ENCODE results near the gene POLR1G. TPM values are rescaled to one million over a fixed set of nuclear protein-coding genes. Genes with fewer than 3 reads are reported as not detected.

The POLR1G gene
- total RNA-seq, 1 donor: 10.5 TPM

DNA sequence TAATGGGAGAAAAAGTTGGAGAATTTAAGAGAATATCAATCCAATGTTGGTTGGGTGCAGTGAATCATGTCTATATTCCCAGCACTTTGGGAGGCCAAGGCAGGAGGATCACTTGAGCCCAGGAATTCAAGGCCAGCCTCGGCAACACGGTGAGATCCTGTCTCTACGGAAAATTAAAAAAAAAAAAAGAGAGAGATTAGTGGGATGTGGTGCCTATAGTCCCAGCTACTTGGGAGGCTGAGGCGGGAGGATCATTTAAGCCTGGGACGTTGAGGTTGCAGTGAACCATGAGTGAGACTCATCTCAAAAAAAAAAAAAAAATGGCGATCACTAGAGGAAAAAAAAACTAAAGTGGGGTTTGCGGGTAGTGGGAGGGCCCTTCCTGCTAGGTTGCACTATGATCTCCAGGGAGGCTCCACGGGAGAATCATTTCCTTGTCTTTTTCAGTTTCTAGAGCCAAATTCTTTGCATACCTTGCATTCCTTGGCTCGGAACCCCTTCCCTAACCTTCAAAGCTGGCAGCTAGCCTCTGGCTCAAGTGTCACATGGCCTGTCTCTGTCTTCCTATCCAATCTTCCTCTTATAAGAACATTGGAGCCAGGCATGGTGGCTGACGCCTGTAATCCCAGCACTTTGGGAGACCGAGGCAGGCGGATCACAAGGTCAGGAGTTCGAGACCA lies 30.3 kb upstream of the POLR1G start:
- H2AFZ ChIP-seq (ENCODE audit: low read length): no peak overlapping the region
- DNase-seq (ENCODE audit: insufficient read length, low spot score, missing footprints): peak; percentile 83
- H3K79me2 ChIP-seq (ENCODE audit: insufficient read depth, low read length): no peaks in the 10 kb centered on the region
- peaks cover 16% of the 10 kb centered on the region for H3K4me1 ChIP-seq (ENCODE audit: insufficient read depth, low read length)
- H3K36me3 ChIP-seq (ENCODE audit: insufficient read depth, low read length): no peaks in the 10 kb centered on the region
- TF ChIP-seq, protein P1, sequence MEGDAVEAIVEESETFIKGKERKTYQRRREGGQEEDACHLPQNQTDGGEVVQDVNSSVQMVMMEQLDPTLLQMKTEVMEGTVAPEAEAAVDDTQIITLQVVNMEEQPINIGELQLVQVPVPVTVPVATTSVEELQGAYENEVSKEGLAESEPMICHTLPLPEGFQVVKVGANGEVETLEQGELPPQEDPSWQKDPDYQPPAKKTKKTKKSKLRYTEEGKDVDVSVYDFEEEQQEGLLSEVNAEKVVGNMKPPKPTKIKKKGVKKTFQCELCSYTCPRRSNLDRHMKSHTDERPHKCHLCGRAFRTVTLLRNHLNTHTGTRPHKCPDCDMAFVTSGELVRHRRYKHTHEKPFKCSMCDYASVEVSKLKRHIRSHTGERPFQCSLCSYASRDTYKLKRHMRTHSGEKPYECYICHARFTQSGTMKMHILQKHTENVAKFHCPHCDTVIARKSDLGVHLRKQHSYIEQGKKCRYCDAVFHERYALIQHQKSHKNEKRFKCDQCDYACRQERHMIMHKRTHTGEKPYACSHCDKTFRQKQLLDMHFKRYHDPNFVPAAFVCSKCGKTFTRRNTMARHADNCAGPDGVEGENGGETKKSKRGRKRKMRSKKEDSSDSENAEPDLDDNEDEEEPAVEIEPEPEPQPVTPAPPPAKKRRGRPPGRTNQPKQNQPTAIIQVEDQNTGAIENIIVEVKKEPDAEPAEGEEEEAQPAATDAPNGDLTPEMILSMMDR (IDR thresholded peaks at IDR 0.05; ENCODE audit: extremely low read depth, low read depth, low read length): no peak
- no peaks in the 10 kb centered on the region for H4K20me1 ChIP-seq (ENCODE audit: insufficient read depth, low read length)
- H3K27me3 ChIP-seq (ENCODE audit: insufficient read depth, low read length): no peaks in the 10 kb centered on the region
- peak overlapping the region; percentile 60 for H3K4me2 ChIP-seq (ENCODE audit: insufficient read depth, low read length)
- H3K27ac ChIP-seq (ENCODE audit: low read depth, low read length): peak overlapping the region; percentile 91
- no peaks in the 10 kb centered on the region for H3K9me3 ChIP-seq (ENCODE audit: low read depth, low read length)
- H3K4me3 ChIP-seq (ENCODE audit: insufficient read depth, low read length): no peak overlapping the region

DNA sequence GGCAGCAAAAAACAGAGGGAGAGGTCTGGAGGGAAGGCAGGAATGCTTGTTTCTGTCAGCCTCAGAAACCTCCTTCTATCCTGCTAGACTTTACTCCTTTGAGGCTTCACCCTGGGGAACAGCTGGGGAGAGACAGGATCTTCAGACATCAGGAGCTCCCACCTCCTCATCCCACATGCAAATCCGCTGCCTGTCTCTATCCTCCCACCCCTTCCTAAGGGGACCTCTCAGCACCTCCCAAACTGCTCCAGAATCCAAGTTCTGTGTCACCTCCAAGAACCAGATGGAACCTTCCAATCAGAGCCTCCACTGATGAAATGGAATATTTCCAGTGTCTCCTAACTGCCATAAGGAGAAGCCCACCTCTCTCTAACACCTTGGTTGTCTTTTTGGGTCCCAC lies 26.3 kb upstream of the POLR1G start:
- no peaks in the 10 kb centered on the region for H3K27me3 ChIP-seq (ENCODE audit: insufficient read depth, low read length)
- DNase-seq (ENCODE audit: insufficient read length, low spot score, missing footprints): peak; percentile 74
- H3K4me2 ChIP-seq (ENCODE audit: insufficient read depth, low read length): no peak overlapping the region
- H3K4me3 ChIP-seq (ENCODE audit: insufficient read depth, low read length): no peak overlapping the region
- peak overlapping the region; percentile 56 for H3K27ac ChIP-seq (ENCODE audit: low read depth, low read length)
- no peaks in the 10 kb centered on the region for H3K9me3 ChIP-seq (ENCODE audit: low read depth, low read length)
- H3K79me2 ChIP-seq (ENCODE audit: insufficient read depth, low read length): no peaks in the 10 kb centered on the region
- no peaks in the 10 kb centered on the region for H4K20me1 ChIP-seq (ENCODE audit: insufficient read depth, low read length)
- H3K36me3 ChIP-seq (ENCODE audit: insufficient read depth, low read length): no peaks in the 10 kb centered on the region
- peak overlapping the region; percentile 23 for H2AFZ ChIP-seq (ENCODE audit: low read length)
- peaks cover 17% of the 10 kb centered on the region for H3K4me1 ChIP-seq (ENCODE audit: insufficient read depth, low read length)
- TF ChIP-seq, protein P1 (IDR thresholded peaks at IDR 0.05; ENCODE audit: extremely low read depth, low read depth, low read length): no peak

DNA sequence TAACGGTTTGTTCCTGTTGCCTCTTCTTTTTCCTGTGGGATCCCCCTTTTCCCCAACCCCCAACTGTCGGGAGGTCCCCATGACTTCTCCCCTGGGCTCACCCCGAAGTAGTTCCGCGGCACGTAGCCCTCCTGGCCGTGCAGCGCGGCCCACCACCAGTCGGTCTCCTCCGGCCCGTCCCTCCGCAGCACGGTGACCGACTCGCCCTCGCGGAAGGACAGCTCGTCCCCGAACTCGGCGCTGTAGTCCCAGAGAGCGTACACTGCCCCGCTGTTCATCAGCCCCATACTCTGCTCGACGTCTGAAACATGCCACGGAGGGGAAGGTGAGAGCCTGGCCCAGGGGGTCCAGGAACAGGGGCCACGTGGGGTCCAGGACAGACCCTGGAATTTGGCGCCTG lies 24.0 kb upstream of the POLR1G start:
- H3K4me1 ChIP-seq (ENCODE audit: insufficient read depth, low read length): peaks cover 26% of the 10 kb centered on the region
- H3K4me3 ChIP-seq (ENCODE audit: insufficient read depth, low read length): no peak overlapping the region
- no peaks in the 10 kb centered on the region for H3K9me3 ChIP-seq (ENCODE audit: low read depth, low read length)
- no peaks in the 10 kb centered on the region for H4K20me1 ChIP-seq (ENCODE audit: insufficient read depth, low read length)
- no peaks in the 10 kb centered on the region for H3K79me2 ChIP-seq (ENCODE audit: insufficient read depth, low read length)
- no peaks in the 10 kb centered on the region for H3K36me3 ChIP-seq (ENCODE audit: insufficient read depth, low read length)
- H3K4me2 ChIP-seq (ENCODE audit: insufficient read depth, low read length): no peak overlapping the region
- TF ChIP-seq, protein P1 (IDR thresholded peaks at IDR 0.05; ENCODE audit: extremely low read depth, low read depth, low read length): no peak
- H2AFZ ChIP-seq (ENCODE audit: low read length): no peak overlapping the region
- peak; percentile 29 for DNase-seq (ENCODE audit: insufficient read length, low spot score, missing footprints)
- no peaks in the 10 kb centered on the region for H3K27me3 ChIP-seq (ENCODE audit: insufficient read depth, low read length)
- no peak overlapping the region for H3K27ac ChIP-seq (ENCODE audit: low read depth, low read length)

DNA sequence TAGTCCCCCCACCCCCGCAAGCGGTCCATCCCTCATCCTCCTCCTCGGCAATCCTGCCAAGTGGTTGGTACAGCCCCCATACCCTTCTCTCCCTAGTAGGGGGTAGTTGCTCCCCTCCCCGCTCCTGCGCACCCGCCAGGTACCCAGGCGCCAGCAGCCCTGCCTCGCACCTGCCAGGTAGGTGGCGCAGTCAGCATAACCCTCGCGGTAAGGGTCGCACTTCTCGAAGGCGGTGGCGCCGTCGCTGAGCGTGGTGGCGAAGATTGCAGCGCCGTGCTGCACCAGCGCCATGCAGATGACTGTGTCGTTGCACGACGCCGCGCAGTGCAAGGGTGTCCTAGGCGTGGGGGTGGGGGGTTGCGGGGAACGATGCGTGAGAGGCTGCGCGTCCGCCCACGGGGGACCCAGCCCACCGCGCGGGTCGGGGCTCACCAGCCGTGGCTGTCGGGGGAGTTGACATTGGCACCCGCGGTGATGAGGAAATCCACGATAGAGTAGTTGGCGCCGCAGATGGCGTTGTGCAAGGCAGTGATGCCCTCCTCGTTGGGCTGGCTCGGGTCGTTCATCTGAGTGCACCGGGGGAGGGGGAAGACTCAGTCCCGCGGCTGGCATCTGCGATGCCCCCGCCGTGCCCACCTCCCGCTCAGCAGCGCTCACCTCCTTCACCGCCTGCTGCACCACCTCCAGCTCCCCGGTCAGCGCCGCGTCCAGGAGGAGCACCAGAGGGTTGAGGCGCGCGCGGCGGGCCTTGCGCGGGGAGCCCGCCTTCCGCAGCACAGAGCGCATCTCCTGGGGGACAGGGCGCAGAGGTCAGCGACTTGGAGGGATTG lies 20.8 kb upstream of the POLR1G start:
- peak; percentile 82 for DNase-seq (ENCODE audit: insufficient read length, low spot score, missing footprints)
- H3K9me3 ChIP-seq (ENCODE audit: low read depth, low read length): no peaks in the 10 kb centered on the region
- no peaks in the 10 kb centered on the region for H3K27me3 ChIP-seq (ENCODE audit: insufficient read depth, low read length)
- peak overlapping the region; percentile 12 for H3K27ac ChIP-seq (ENCODE audit: low read depth, low read length)
- no peaks in the 10 kb centered on the region for H3K79me2 ChIP-seq (ENCODE audit: insufficient read depth, low read length)
- peaks cover 14% of the 10 kb centered on the region for H3K4me1 ChIP-seq (ENCODE audit: insufficient read depth, low read length)
- peak overlapping the region; percentile 82 for H2AFZ ChIP-seq (ENCODE audit: low read length)
- peak overlapping the region; percentile 61 for H3K4me3 ChIP-seq (ENCODE audit: insufficient read depth, low read length)
- TF ChIP-seq, protein P1 (IDR thresholded peaks at IDR 0.05; ENCODE audit: extremely low read depth, low read depth, low read length): no peak
- no peaks in the 10 kb centered on the region for H4K20me1 ChIP-seq (ENCODE audit: insufficient read depth, low read length)
- H3K4me2 ChIP-seq (ENCODE audit: insufficient read depth, low read length): peak overlapping the region; percentile 72
- H3K36me3 ChIP-seq (ENCODE audit: insufficient read depth, low read length): no peaks in the 10 kb centered on the region
